ENCODE results near the gene TMPRSS13.

GRCh38 chr11:117910525-117910924, 18.7 kb downstream of the TMPRSS13 start:
- TF ChIP-seq CTCF (IDR thresholded peaks at IDR 0.05) = no peak
- no peak for TF ChIP-seq POLR2A (IDR thresholded peaks at IDR 0.05)

Data from esophagus squamous epithelium (tissue), 4 donors.